Activated naive CD8-positive, alpha-beta T cell treated with anti-CD3 and anti-CD28 coated beads, Interleukin-2, amount 50 U/mL, for 16 hours (primary cell): ENCODE data around the gene IL9.
"Not testable (repeated sequence)": the region's sequence is repeated elsewhere in the genome, so short reads cannot be mapped to it uniquely, and the experiment has no call there.

Experiments
- DNase-seq: peaks from one replicate; pipeline ENCODE4 v3.0.0-alpha.2; 2020; ENCODE audit warnings: low read depth, low spot score

Gene IL9

DNA sequence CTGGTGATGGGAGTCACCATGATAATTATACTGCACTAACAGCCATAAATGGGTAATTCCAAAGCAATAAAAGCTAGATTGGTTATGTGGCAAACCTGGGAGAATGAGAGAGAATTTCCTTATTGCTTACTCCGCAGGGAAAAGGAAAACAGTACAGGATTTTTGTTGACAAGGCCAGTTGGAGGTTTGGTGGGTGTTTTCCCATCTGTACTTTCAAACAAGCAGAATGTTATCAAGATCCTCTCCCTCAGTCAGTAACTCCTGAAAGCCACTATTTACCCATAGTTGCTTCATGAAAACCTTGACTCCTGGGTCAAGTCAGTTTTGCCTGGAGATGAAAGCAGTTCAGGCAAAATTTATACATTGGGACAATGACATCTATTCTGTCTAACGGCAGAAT is 26.4 kb downstream of the IL9 start:
- no peak for DNase-seq

DNA sequence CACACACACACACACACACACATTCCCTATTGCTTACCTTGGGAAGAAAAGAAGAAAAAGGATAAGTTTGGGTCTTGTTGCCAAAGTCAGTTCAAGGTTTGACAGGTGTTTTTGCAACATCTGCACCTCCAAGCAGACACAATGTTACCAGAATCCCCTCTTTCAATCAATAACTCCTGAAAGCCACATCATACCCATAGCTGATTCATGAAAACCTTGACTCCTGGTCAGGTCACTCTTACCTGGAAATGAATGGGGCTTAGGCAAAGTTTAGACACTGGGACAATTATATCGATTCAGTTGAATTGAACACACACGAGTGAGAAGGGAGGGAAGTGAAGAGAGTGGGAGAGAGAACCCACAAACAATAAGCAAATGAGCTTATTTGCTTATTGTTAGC is 27.0 kb downstream of the IL9 start:
- DNase-seq = no peak

DNA sequence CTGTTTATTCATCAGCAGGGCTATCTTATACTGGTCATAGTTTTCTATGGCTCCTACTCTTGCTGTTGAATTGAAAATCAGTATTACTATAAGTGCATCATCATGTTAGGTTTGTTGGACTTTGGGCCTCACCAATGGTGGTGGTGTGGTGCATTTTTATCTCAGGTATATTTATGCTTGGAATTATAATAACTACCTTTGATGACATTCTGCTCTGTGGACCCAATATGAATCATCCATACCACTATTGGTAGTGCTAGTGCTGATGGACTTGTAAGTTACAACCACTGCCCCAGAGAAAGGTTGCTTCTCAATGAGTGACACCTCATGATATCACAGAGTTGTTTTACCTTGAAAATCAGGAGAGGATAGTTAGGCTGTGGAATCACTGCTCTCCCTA is 28.0 kb downstream of the IL9 start:
- DNase-seq = no peak

DNA sequence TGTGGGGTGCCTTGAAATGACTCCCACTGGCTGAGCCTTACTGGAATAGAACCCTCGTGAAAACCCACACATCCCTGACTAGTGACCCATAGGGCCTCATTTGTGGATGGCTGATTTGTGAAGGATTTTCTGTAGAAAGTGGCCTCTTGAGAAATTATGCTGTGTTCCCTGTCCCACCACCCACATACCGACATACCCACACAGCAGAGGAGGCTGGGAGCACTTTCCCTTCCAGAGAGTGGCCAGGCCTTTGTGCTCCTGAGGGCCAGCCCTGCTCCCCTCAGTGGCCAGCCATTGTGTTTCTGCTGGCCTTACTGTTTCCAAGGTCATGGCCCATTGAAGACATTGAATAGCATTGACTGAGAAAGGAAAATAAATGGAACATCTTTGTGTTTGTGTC is 29.6 kb downstream of the IL9 start:
- no peak for DNase-seq

DNA sequence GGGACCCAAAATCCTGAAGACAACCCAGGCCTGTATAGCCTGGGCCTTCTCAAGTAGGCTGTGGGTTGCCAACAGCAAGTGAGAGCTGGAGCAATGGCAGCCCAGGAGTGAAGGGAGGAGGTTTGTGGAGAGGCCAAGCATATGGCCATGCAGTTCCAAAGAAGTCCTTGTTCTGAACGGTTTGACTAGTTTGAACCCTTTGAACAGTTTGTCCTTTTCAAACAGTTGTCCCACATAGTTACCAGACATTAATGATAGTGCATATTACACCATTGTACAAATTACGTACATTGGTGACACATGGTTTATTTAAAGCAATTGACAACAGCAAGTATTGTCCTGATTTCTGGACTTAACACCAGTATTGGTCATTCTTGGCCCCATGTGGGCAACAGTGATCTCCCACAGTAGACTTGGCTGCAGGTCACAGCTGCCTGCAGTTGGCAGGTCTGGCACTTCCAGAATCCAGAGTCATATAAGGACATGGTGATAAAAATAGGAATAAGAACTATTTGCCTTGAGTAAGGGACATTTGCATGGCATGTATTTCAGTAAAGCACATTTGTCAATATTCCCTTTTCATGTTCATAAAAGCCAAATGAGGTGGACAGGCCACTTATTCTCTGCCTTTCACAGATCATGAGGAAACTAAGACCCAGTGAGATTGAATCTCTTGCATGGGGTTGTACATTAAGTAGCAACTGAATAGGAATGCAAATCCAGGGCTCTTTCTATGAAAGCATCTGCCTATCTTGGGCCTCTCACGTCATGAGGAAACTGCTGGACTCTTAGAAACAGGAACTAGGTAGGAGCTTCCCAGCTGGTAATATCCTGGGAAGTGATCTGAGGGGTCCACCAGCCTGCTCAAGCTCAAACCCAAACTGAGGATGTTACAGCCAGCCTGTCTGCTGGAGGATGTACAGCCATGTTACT is 30.9 kb downstream of the IL9 start:
- no peak for DNase-seq

DNA sequence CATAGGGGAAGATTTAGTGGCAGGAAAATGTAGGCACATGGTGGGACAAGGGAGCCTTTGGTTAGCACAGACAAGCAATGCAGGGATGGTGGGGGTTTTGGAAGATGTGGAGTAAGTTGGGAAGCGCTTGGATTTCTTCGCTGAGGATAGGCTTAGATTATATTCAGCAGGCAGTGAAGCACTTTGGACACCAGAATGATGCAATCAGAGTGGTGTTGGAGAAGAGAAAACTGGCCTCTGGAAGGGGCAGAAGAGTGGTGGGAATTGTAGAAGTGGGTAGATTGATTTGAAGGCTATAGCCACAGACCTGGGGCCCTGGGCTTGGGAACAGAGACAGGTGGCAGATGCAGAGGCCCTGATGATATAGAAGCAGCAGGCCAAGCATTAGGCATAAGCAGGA is 32.9 kb downstream of the IL9 start:
- DNase-seq = no peak

DNA sequence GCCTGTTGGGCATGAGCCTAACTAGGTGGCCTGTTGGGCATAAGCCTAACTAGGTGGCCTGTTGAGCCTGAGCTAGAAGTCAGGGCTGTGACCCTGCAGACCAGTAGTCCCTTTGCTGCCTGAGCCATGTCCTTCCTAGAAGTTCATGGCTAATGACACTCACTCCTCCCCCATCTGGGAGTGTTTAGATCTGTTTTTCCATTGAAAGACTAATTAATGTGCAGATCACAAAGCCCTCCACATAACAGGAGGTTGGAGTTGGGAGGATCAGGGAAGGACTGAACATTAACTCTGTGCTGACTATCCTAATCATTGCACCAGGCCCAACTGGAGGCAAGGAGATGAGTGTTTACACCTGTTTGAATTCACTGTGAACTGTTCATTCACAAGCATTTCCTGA is 33.6 kb downstream of the IL9 start:
- DNase-seq = no peak

DNA sequence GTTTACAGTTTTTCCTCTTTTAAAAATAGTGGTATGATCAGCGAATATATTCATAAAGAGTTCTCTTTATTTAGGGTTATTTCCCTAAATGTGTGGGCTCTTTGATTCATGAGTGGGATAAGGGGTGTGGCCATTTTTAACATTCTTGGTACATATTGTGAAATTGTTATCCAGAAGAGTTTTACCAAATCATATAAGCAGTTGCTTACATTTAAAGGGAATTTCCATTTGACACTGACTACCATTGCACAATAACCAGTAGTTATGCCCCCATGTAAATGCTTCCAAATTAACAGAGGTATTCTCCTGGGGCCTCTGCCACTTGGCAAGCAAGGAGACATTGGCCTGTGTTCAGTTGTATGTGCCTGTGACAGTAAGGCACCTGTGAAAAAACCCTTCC is 34.0 kb downstream of the IL9 start:
- DNase-seq = no peak

DNA sequence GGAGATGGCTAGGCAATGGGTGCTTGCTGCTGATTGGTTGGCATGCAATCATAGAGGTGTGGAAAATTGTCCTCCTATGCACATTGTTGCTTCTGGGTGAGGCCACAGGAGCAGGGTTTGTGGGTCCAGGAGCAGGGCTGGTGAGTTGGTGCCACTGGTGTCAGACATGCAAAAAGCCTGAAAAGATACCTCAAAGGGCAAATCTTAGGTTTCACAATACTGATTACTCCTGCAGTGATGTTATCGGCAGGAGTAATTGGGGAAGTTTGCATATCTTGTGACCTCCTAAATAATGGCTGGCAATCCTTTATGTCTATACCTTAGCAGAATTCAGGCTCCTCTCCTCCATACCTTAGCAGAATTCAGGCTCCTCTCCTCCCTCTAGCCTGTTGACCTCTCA is 36.0 kb downstream of the IL9 start:
- DNase-seq = no peak

DNA sequence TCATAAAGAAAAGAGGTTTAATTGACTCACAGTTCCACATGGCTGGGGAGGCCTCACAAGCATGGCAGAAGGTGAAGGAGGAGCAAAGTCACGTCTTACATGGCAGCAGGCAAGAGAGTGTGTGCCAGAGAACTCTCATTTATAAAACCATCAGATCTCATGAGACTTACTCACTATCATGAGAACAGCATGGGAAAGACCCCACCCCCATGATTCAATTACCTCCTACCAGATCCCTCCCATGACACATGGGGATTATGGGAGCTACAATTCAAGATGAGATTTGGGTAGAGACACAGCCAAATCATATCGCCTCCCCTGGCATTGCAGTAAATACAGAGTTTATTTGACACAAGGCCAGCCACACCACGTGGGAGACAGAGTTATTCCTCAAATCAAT is 36.5 kb downstream of the IL9 start:
- not testable (repeated sequence) for DNase-seq

DNA sequence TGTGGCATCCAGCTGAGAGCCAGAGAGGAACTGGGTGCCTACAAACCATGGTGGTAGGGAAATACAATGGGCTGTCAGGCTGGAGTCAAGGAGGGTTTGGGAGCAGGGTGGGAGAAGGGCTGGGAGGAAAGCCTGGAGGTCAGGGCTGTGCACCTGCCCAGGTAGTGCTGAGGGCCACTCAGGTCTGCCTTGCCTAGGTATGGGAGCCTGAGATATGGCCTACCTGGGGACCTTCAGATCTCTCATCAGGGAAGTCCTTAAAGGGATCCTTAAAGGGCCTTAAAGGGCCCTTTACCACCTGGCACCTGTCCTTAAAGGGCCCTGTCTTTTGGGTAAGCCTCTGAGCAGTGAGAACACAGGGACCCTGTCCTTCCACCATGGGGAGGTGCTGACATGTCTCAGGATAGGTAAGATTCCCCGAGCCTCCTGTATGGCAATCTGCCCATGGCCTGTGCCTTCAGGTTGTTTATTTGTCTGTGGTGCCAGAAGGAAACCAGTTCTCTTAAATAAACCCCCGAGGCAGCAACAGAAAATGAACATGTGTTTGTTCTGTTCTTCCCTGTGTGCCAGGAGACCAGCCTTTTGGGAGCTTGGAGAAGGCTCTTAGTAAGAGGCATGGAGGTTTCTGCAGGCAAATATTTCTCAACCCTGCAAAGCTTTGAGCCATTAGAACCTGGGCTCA is 37.9 kb downstream of the IL9 start:
- DNase-seq = no peak

DNA sequence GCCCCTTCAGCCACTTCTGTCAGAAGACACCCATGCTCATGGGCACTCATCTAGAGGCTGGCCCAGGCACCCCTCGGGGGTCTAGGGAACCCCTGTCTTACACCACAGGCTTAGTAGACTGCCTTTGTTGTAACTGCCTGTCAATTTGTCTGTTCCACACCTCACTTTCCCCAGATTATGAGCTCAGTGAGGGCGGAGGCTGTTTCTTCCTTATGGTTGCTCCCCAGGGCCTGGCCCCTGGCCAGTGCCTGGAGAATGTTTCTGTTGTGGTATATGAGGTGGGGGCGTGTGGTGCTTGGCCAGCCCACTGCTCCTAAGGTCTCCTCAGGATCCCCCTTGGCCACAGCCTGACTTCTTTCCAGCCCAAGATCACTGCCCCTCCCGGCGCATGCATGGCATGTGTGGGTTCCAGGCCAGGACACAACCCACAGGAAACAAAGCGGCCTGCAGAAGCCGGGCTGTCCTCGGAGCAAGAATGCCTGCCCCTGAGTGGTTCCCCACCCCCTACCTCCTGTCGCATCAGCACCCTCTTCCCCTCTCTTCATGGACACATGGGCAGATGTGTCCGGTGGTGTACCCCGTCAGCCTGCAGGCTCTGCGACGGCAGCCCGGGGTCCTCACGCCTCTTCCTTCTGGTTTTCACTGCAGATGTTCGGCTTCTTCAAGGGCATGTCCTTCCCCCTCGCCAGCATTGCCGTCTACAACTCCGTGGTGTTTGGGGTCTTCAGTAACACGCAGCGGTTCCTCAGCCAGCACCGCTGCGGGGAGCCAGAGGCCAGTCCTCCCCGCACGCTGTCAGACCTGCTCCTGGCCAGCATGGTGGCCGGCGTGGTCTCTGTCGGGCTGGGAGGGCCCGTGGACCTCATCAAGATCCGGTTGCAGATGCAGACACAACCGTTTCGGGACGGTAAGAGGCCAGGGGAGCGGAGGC is 43.5 kb downstream of the IL9 start:
- no peak for DNase-seq

DNA sequence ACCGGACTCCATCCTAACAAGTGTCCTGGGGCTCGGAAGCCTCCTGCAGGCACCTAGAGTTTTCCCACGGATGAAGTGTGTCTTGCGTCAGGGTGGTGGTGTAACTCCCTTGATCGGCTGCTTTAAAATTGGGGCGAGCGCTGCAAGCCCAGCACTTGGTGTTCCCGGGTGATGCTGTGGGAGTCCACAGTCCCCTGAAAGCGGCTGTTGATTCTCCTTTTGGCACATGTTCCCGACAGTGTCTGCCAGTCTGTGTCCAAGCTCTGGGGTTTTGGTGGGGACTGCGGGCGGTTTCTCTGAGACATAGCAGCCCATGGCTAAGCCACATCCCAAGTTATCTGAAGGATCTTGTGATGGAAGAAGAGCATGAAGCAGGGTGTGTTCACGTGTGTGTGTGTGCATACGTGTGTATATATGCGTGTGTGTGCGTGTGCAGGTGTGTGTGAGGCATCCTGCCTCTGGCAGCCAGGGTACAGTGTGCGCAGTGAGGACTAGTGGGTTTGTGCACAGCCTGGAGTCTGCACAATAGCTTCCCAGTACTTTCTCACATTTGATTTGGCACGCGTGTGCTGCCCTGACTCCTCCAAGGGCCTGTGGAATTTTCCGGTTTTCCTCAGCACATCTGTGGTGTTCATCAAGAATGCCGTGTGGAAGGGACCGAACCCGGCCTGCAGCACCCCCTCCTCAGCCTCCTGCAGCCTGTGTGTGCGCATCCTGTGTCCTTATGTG is 44.3 kb downstream of the IL9 start:
- DNase-seq = no peak

DNA sequence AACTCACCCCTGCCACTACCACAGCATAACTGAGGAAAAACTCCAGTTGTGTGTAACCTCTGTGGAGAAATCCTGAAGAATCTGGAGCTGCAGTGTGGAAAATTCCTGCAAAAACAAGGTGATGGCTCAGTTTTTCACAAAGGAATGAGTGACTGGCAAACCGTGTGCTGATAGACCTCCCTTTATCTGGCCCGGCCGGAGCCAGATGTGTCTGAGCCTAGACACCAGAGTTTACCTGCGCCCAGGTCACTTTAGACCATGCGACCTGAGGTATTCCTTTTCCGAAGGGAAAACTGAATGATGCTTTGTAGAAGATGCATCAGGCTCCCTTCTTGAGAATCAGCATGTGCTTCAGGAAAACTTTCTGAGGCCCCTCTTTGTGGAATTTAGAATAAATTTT is 45.0 kb downstream of the IL9 start:
- DNase-seq = no peak

DNA sequence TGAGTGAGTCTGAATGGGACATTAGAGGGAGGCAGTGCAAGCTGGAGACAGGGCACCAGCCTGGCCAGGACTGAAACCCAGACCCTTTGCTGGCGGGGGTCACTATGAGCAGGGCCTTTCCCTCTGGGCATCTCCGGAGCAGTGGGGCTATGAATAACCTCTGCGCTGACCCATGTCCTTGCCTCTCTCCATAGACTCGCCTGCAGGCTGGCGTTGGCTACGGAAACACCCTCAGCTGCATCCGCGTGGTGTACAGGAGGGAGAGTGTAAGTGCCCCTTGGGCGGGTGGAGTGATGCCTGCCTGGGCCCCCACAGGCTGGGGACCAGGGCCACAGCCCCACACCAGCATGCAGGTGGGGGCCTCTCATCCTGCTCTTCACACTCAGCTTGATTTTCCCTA is 45.4 kb downstream of the IL9 start:
- DNase-seq = no peak

DNA sequence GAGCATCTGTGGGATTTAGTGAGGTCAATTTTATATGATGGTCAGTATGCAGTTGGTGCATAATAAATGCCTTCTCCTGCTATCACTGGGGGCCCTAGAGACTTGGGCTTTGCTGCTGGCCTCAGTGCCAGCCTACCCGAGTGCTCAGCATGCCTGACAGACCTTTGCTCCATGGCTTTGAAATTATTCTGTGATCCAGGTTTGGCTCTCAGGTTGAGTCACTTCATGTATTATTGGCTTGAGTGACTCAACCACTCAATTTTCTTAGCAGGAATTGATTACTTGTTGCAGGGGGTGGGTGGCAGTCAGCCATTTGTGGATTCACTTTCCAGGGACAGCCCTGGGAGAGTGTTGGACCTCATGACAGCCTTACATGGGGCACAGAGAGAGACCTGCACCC is 47.7 kb downstream of the IL9 start:
- DNase-seq = no peak

DNA sequence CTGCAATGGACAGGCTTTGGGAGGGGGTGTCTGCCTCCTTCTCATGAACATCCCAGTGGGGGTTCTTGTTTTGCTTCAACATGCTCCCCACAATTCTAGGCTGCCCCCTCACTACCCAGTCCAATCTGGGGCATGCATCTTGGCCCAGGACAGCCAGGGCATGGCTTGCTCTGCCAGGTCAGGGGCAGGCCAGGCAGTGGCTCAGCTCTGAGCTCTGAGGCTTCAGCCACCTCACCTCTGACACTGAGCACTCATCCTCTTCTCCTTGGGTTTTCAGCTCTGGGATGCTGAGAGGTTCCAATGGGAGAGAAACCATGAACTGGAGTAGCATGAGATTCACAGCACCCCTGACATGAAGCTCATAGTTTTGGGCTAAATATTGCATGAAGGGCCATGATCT is 49.3 kb downstream of the IL9 start:
- DNase-seq = no peak

DNA sequence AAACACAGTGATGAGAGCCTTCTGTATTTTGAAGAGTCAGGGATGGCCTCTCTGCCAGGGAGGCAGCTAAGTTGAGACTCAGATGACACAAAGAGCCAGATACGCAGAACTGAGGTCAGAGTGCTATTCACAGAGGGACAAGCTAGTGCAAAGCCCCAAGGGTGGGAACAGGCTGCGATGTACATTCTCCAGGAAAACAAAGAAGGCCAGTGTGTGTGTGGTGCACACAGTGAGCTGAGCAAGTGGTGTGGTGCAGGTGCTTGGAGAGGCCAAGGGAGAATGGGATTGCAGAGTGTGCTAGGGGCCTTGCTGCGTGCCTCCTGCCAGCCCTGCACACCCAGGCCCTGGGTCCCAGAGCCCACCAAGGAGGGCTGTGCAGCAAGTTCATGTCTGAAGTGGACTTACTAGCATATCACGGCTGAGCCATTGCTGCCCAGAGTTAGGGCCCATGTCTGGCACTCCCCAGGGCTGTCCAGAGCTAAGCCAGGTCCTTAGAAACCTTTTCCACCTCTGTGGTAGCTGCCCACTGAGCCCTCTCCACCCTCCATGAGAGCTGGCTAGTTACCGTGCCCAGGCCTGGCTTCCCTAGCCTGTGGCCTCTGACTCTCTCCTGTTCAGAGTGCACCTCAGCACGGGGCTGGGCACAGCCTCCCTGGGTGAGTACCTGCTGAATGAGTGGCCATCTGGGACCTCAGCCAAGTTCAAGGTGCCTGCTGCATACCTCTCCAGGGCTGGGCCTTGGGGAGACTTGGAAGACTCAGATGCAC is 51.9 kb downstream of the IL9 start:
- DNase-seq = no peak

DNA sequence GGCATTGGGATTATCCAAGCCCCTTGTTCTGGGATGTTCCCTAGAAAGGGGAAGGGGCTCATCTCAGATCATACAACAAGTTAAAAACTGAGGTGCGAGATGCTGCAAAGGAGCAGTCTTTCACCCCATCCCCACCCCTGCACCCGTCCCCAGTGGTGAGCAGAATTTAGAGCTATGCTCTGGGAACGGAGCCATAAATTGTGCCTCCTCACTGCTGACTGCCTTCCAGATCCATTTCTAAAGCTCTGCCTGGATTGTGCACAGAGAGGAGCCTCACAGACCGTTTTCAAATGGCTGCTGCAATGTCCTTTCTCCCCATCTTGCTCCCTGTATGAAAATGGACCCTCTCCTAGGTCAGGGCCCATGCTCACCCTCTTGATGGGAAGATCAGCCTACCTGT is 52.9 kb downstream of the IL9 start:
- DNase-seq = no peak
